Activated CD8-positive, alpha-beta memory T cell treated with anti-CD3 and anti-CD28 coated beads, Interleukin-2, amount 50 U/mL, for 1 hour (primary cell): Measurements from ENCODE around the gene IL9R.
"Not testable (repeated sequence)": the region's sequence is repeated elsewhere in the genome, so short reads cannot be mapped to it uniquely, and the experiment has no call there.

Experiments used
- DNase-seq: peaks from one replicate; pipeline ENCODE4 v3.0.0-alpha.2; 2020; ENCODE audit errors: extremely low read depth

The IL9R gene

GRCh38 chrX:156029707-156030442 is 32.4 kb downstream of the IL9R start:
- DNase-seq: not testable (repeated sequence)

GRCh38 chrX:156030474-156030873 is 33.0 kb downstream of the IL9R start:
- not testable (repeated sequence) for DNase-seq
